Skin epidermis (tissue), 12 donors: ENCODE results near the gene LRP11.
"Not testable (repeated sequence)": the region's sequence is repeated elsewhere in the genome, so short reads cannot be mapped to it uniquely, and the experiment has no call there.

ENCODE experiments used
- H3K27ac ChIP-seq, 21 experiments: fragments of 200-600 bp; sonication (generic) in 11 of 21; one replicate each; pipeline ENCODE4 v1.5.0; 2020; ENCODE audit warnings: mild to moderate bottlenecking in 3 of 21, inconsistent platforms in 2 of 21, moderate library complexity in 2 of 21
- H3K4me3 ChIP-seq, 7 experiments: fragments of 200-600 bp; sonication (generic) in 2 of 7; one replicate each; pipeline ENCODE4 v1.5.0; 2020; ENCODE audit warnings: inconsistent platforms in 2 of 7, mild to moderate bottlenecking in 2 of 7, moderate library complexity in 1 of 7

The LRP11 gene, protein sequence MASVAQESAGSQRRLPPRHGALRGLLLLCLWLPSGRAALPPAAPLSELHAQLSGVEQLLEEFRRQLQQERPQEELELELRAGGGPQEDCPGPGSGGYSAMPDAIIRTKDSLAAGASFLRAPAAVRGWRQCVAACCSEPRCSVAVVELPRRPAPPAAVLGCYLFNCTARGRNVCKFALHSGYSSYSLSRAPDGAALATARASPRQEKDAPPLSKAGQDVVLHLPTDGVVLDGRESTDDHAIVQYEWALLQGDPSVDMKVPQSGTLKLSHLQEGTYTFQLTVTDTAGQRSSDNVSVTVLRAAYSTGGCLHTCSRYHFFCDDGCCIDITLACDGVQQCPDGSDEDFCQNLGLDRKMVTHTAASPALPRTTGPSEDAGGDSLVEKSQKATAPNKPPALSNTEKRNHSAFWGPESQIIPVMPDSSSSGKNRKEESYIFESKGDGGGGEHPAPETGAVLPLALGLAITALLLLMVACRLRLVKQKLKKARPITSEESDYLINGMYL

DNA sequence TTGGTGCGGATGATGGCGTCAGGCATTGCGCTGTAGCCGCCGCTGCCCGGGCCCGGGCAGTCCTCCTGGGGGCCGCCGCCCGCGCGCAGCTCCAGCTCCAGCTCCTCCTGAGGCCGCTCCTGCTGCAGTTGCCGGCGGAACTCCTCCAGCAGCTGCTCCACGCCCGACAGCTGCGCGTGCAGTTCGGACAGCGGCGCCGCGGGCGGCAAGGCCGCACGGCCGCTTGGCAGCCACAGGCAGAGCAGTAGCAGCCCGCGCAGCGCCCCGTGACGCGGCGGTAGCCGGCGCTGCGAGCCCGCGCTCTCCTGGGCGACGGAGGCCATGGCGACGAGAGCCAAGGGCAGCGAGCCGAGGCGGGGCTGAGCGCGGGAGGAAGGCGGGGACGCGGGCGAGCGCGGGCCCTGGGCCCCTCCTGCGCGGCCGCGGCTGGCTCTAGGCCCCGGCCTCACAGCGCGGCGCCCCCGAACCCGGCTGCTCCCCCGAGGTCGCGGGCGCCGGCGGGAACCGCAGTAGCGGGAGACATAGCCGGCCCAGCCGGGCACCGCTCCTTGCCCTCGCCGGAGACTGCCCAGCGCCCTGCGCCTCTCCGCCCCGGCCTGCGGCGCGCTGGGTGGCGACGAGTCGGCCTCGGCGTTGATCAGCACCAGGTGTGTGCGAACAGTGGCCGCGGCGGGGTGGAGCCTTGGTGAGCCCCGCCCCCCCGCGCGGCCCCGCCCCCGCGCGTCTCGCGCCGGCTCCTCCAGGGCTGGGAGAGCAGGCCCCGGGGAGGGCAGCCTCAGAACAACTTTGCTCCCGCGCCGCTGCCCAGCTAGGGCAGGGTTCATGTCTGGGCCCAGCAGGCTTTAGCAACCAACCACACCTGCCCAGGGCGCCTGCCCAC lies at the start of gene LRP11:
Gene LRP11 (minus strand): TSS at position 662 of the 880 bp plus-strand sequence. CDS start 339 bp downstream, at position 323.
- H3K27ac ChIP-seq, result peak within 1 kb of the TSS; percentile 45 to 90 (median 83)

DNA sequence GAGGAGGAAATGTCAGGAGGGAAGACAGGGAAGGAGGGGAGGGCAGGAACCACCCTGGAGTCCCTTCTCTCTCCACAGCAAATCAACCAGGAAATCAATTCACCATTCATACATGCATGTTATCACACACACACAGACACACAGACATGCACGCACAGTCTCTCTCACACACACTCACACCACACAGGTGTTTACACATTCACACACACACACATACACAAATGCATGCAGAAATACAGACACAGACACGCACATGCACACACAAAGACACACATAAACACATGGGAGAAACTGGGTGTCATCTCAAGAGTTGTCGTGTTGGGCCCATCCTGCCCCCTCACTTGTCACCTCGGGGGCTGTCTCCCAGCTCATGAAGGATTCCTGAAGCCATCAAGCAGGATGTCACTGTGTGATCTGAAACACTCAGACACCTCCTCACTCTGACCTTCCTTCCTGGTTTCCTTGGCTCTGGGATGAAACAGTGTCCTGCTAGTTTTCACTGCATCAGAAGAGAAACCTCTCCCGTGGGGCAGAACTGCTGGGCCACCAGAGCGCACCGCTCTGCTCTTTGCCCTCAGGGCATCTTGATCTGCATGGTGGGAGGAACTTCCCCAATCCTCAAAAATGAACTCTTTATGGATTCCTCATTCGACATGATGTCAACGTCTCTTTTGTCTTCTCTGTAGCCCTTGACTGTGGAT lies 49.5 kb upstream of the LRP11 start:
- H3K4me3 ChIP-seq, result no peak overlapping the region
- H3K27ac ChIP-seq, result no peak overlapping the region

More for the DNA sequence above, at the start of gene LRP11:
- peak within 1 kb of the TSS; percentile 59 to 89 (median 69) for H3K4me3 ChIP-seq

- no peak overlapping the region for H3K27ac ChIP-seq
- H3K4me3 ChIP-seq, result no peak overlapping the region
Measured at GRCh38 chr6:149913085-149913484, 48.9 kb upstream of the LRP11 start.

DNA sequence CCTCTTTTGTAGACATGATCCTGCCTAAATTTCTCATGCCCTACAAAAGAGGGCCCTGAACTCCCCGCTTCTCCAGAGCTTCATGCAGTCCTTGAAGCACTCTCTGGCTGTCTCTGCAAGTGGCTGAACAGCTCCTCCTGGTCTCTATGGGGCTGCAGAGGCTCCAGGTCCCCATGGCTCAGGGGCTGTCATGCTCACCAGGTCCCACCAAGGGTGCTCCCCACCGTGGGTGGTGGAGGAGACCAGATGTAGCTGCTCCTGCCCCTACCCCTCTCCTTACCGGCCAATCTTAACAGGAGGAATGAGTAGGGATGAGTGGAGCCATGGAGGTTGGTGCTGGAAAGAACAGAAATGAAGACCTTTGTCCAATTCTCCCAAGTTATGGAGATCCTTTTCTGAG lies 48.5 kb upstream of the LRP11 start:
- not testable (repeated sequence) for H3K27ac ChIP-seq, H3K4me3 ChIP-seq

DNA sequence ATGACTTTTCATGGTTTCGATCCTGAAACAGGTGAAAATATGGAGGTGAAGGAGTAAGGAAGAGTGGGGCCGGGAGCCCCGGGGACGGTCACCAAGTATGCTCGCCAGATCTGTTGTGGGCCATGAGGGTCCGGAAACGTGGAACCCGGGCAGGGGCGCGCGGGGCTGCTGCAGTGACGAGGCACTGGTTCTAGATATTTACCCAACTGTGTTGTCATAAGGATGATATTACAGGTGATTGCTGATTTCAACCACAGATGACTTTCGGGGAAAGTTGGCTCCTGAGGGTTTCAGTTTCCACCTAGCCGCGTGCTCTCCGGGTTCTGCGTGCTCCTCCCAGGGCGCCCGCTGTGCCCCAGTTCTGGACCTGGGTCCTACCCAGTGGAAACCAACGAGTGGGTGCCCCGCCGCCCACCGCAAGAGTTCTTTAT lies 46.6 kb upstream of the LRP11 start:
- H3K4me3 ChIP-seq, result no peak overlapping the region
- H3K27ac ChIP-seq, result no peak overlapping the region

GRCh38 chr6:149909701-149910470 lies 45.7 kb upstream of the LRP11 start:
- Histone ChIP-seq H3K4me3 (no peak overlapping the region), H3K27ac (no peak overlapping the region)

DNA sequence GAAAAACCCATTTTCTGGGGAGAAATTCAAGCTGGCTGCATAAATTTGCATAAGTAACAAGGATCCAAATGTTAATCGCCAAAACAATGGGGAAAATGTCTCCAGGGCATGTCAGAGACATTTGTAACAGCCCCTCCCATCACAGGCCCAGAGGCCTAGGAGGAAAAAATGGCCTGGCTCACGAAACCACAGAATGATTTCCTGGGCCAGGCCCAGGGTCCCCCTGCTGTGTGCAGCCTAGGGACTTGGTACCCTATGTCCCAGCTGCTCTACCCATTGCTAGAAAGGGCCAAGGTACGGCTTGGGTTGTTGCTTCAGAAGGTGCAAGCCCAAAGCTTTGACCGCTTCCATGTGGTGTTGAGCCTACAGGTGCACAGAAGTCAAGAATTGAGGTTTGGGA lies 44.3 kb upstream of the LRP11 start:
- not testable (repeated sequence) for H3K27ac ChIP-seq, H3K4me3 ChIP-seq

DNA sequence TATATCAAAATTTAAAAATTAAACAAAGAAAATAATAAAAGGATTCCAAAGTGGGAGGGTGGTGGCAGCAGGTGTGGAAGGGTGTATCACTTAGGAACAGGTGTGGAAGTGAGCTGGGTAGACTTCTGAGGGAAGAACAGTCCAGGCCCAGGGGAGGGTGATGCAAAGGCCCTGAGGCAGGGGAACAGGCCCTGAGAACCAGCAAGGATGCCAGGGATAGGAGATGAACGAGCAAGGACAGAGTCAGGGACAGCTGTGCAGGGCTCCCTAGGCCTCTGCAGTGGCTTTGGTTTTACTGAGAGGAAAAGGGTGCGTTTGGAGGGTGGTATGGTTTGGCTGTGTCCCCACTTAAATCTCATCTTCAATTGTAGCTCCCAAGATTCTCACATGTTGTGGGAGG lies 43.2 kb upstream of the LRP11 start:
- H3K4me3 ChIP-seq, result no peak overlapping the region
- no peak overlapping the region for H3K27ac ChIP-seq

DNA sequence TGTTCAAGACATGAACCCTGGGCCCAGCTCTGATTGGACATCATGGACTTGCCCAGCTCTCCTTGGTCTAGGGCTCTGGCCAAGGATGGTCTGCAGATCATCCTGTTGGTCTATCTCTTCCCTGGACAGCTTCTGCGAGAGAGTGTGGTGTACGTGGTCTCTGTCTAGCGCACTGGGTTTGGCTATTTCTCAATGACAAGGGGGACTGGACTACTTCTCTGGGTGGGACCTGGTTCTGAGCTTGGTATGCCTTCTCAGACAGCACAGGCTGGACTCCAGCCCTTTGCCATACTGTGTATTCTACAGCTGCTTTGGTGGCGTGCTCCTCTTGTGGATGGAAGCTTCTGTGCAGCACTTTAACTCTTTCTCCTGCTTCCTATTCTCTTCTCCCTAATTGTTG lies 42.2 kb upstream of the LRP11 start:
- H3K27ac ChIP-seq, result no peak overlapping the region
- H3K4me3 ChIP-seq, result no peak overlapping the region

DNA sequence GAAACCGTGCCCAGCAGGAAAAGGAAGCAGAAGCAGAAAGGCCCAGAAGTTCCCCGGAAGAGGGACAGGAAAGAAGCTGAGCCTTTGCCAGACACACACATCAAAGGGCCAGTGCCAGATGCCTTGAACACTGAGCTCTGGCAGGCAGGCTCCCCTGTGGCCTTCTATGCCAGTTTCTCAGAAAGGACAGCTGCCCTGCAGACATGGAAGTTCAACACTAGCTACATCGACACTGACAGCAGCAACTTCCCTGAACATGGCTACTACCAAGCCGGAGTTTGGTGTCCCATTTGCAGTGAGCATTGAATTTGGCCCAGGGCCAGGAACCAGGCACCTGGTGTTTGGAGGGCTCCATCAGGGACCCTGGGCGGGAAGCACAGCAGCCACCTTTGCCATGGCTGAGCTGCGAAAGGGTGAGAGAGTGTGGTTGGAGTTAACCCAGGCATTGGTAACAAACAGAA lies 41.8 kb upstream of the LRP11 start:
- Histone ChIP-seq H3K27ac (no peak overlapping the region), H3K4me3 (no peak overlapping the region)

- Histone ChIP-seq H3K27ac (no peak overlapping the region), H3K4me3 (no peak overlapping the region)
Measured at GRCh38 chr6:149905371-149905910, 41.3 kb upstream of the LRP11 start.

GRCh38 chr6:149904661-149905370 lies 40.7 kb upstream of the LRP11 start:
- H3K27ac ChIP-seq, result no peak overlapping the region
- H3K4me3 ChIP-seq, result no peak overlapping the region

GRCh38 chr6:149903938-149904611 lies 39.9 kb upstream of the LRP11 start:
- Histone ChIP-seq H3K27ac (no peak overlapping the region), H3K4me3 (no peak overlapping the region)

DNA sequence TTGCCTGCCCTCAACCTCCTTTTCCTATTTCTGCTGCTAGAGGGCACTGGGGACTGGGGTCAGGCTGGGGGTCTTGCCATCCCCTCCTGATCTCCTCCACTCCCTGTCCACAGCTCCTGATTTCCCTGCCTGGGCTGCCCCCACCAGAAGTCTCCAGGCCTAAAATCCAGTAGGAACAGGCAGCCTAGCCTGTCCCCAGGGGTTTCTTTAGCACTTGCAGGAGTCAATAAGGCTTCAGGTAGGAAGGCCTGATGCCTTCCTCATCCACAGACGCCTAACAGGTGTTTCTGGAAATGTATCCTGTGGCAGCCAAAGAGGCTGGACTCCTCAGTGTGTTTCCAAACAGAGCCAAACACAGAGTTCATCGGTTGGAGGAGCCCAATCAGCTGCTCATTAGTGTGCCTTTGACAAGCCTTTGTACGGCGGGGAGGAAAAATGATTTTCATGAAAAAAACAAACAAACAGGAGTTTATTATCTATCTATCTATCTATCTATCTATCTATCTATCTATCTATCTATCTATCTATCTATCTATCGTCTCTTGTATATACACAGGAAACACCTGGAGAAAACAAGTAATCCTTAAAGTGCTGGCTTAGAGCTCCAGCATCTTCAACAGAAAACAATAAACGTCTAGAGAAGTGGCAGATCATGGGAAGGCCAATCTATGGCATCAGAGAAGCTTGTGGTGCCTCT lies 37.4 kb upstream of the LRP11 start:
- H3K4me3 ChIP-seq, result no peak overlapping the region
- H3K27ac ChIP-seq, result peak overlapping the region in 12 of 21 experiments; percentile 7 to 85 (median 68)

DNA sequence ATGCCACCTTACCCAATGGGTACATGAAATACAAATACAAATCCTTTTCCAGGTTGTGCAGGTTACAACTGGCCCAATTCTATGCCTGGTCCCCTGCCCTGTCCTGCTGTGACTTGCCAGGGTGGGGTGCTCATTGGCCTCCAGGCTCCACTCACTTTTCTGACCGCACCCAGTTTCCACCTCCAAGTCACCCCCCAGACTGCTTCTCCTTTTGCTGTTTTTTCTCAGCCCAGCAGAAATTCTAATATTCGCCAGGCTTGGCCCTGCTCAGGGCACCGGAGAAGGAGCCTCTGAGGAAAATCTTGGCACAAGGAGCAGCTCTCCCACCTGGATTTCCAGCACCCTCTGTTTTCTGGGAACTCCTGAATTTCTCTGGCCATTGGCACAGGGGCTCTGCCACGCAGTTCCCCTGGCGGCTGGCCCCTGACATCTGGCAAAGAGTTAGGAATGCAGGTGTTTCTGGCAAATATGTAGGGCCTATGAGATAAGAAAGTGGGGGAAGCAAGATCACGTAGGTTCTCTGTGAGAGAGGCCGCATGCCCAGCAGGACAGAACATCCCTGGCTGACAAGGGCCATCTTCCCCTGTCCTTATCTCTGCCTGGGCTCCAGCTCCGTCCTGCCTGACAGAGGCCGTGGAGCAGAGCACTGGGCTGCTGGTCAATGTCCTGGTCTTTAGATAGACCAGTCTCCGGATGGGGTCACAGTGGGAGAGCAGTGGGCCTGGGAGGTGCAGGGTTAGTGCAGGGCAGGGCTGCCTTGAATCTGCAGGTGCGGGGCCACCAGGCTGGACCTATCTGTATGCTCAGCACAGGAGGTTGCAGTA lies 36.7 kb upstream of the LRP11 start:
- no peak overlapping the region for H3K4me3 ChIP-seq
- H3K27ac ChIP-seq, result peak overlapping the region in 15 of 21 experiments; percentile 7 to 85 (median 67)

DNA sequence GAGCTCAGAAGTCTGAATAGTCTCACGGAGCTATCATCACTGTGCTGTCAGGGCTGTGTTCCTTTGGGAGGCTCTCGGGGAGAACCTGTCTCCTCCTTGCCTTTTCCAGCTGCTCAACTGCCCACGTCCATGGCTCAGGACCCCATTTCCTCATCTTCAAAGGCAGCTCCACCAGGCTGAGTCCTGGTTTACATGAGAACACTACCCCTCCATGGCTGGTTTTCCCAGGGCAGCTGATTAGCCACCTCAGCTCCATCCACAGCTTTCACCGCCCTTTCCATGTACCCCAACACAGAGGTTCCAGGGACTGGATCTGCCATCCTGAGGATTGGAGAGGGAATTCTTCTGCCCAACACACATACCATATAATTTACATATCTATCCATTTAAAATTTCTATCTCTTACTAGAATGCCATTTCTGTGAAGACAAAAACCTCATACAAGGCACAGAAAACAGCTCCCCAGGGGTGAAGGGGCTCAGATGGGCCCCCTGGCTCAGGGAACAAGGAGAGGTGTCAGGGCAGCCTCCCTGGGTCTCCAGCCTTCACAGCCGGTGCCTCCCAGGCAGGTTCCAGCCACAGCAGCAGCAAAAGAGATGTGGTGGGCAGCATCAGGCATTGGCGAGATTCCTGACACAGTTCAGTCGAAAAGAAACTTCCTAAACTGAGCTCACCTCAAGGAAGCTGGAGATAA lies 35.9 kb upstream of the LRP11 start:
- H3K27ac ChIP-seq, result peak overlapping the region in 17 of 21 experiments; percentile 10 to 85 (median 65)

More for the DNA sequence above, 35.9 kb upstream of the LRP11 start:
- H3K4me3 ChIP-seq, result no peak overlapping the region
